CD4-positive, alpha-beta T cell treated with Interleukin-10 for 1 hour (primary cell): ENCODE data around the gene ADPRM.
A peak's percentile ranks its signal among the peaks of the same experiment; 100 is the strongest.
"Not testable (repeated sequence)": the region's sequence is repeated elsewhere in the genome, so short reads cannot be mapped to it uniquely, and the experiment has no call there.

Experiments used
- DNase-seq: peaks from one replicate; pipeline ENCODE4 v3.0.0-alpha.2; 2020

ADPRM gene

DNA sequence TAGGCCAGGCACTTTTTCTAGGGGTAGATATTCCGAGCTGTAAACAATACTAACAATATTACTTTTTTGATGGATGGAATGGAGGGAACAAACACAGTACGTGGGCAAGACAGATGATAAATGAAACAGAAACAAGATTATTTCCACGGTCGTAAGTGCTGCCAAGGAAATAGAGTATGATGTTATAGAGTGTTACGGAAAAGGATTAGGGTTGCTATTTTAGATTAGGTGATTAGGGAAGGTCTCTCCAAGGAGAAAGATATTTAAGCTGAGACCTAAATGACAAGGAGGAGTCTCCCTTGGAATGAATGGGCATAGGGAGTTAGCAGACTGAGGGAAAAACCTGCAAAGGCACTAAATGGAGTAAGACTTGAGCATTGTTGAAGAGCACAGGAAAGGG lies 8.3 kb downstream of the ADPRM start:
- no peak for DNase-seq

DNA sequence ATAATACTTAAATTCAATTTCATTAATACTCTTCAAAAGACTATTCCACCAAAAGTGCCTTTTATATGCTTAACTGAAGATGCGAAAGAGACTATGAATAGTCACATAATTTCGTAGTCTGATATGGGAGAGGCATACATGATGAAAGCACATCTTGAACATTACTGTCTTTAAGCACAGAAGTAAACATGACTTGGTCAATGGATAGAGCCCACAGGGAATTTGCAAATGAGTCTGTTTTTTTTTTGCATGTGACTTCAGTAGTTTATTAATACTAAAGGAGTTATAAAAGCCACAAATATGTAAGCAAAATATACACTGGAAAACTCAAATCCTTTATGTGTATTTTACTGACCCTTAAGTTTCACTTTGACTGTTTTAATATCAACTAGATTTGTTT lies 15.9 kb downstream of the ADPRM start:
- DNase-seq: no peak

DNA sequence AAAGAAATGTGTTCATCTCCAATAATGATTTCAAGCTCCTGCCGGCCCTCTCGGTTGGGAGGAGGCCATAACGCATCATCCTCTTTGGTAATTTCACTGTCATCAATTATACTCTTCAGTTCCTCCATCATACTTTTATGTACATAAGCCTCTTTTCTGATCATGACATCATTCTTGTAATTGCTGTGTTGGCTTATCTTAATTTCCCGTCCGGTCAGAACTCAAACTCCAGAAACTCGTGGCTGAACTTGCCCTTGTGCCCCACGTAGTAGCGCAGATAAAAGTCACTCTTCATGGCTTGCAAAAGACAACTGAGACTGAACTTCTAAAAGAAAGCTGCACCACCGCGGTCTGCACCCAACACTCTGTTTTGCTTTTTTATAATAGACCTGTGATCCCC lies 18.8 kb downstream of the ADPRM start:
- no peak for DNase-seq

DNA sequence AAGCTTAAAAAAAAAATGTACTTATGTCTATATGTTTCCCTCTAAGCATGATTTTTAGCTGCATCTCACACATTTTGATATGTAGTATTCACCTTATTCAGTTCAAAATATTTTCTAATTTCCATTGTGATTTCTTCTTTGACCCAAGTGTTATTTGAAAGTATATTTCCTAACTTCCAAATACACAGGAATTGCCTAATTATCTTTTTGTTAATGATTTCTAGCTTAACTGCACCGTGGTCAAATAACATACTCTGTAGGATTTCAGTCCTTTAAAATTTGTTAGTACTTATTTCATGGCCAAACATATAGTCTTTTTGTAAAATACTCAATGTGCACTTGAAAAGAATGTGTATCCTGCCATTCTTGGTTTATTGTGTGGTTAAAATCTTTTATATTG lies 21.2 kb downstream of the ADPRM start:
- no peak for DNase-seq

DNA sequence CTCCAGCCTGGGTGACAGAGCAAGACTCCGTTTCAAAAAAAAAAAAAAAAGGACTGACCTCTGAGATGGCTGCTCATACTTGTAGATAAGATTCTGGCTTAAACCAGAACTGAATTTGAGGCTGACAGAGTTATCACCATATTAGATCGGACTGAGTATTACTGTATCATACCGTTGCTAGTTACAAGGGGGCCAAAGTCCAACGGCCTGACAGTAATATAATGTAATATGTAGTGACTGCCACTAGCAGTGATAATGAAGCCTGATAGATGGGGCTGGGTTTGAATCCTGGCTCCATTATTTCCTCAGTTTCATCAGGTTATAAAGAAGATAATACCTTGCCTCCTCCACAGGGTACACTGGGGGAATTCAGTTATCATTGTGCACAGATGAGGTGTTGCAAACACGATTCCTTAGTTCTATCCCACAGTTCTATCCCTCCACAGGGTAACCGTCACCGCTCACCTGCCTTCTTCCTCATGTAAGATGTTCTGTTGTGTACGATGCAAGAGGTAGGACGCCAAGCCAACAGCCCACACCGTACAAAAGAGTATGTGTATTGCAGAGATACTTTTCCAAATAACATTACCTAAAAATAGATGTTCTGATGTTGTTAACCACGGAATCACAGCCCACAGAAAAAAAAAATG lies 27.3 kb downstream of the ADPRM start:
- DNase-seq: no peak

DNA sequence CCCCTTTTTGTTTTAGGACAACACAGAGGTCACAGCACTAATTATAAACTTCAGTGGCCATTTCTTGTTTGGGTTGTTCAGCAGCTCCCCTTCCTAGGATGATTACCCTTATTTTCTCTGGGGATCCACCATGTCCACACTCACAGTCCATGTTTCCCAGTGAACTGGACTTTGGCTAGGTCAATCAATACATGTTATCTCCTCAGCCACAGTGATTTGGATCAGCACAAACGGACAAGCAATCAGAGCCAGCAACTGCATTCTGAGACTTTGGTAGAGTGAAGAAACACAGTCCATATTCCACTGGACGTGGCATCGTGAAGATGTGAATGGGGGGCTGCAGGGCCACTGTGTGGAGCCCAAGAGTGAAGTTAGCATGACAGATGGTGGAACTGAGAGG lies 27.9 kb downstream of the ADPRM start:
- no peak for DNase-seq

DNA sequence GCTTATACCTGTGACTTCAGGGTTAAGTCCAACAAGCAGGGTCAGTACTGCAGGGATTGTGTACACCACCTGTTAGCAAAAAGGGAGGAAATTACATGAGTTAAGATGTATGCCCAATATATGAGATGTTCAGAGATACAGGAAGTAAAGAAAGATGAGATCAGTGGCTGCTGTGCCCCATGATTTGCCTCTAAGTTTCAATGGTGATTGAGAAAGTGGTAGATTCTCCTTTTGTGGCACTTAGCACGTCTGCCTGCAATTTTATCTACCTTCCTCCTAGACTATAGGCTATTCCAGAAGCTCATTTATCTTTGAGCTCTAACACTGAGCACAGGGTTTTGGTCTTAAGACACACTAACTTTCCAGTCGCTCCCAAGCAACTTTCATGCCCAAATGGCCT lies 28.8 kb downstream of the ADPRM start:
- DNase-seq: no peak

DNA sequence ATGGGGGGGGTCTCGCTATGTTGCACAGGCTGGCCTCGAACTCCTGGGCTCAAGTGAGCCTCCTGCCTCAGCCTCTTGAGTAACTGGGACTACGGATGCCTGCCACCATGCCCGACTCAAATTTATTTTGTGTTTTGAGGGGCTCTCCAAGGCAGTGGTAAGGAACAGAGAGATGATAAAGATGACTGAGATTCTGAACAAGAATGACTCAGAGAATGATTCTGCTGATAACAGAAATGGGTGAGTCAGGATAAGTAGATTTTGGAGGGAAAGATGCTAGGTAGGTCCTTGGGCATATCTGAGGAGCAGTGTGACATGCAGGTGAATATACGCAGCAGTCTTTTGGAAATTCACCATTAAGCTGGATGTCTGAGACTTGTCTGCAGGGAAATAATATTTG lies 29.8 kb downstream of the ADPRM start:
- DNase-seq: no peak

DNA sequence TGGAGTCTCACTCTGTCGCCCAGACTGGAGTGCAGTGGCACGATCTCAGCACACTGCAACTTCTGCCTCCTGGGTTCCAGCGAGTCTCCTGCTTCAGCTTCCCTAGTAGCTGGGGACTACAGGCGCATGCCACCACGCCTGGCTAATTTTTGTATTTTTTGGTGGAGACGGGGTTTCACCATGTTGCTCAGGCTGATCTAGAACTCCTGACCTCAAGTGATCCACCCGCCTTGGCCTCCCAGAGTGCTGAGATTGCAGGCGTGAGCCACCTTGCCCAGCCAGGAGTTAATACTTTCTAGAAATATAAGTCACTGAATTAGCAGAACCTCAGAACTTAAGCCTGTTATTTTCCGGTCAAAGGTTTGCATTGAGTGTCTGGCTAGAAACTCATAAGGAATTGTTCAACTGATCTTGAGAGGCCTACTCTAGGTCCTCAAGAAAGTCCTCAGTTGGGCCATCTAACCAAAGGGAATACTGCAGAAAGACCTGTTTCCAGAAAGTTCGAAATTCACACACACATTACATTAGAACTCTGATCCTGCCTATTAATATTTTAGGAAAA lies 31.0 kb downstream of the ADPRM start:
- no peak for DNase-seq

DNA sequence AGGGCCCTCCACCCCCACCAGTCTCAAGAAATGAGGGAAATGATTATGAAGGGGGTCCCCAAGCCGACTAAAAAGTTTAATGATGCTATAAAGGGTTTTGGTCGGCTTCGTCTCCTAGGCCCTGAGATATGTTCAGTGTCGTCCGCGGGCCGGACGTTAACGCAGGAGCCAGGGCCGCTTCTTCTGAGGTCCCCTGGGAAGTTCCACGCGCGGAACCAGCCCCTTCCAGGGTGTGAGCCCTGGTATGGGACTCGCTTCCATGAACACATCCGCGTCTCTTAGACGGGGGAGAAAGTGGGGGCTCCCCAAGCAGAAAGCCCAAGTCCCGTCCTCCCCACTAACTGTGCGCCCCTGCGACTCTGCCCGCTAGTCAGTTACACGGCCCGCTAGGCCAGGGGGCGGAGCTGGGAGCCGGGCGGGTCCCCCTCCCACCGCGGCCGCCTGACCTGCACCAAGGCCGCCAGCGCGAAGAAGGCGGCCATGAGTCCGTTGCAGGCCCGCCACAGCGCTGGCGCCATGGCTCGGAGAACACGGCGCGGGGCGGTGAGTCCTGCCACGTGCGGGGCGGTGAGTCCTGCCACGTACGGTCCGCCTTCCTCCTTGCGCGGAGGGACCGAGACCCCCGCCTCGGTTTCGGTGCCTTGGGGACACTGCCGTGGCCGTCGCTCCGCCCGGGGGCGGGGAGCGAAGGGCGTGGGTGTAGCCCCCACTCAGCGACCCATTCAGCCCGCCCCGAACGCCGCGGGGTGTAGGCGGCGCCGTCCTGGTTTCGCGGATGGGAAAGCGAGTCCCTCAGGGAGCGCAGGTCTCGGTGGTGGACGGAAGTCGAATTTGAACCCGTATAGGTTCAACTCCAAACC lies 32.2 kb downstream of the ADPRM start, which contains the start of gene TMEM220:
TSS of gene TMEM220 (minus strand) at position 690 of the 860 bp plus-strand sequence. CDS start at position 518, 172 bp downstream.
- DNase-seq: peak; percentile 27

DNA sequence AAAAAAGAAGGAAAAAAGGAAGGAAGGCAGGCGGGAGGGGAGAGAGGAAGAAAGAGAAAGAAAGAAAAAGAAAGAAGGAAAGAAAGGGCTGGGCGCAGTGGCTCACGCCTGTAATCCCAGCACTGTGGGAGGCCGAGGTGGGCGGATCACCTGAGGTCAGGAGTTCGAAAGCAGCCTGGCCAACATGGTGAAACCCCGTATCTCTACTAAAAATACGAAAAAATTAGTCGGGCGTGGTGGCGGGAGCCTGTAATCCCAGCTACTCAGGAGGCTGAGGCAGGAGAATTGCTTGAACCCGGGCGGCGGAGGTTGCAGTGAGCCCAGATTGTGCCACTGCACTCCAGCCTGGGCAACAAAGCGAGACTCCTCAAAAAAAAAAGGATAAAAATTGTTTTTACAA lies 32.9 kb downstream of the ADPRM start:
- DNase-seq: not testable (repeated sequence)

DNA sequence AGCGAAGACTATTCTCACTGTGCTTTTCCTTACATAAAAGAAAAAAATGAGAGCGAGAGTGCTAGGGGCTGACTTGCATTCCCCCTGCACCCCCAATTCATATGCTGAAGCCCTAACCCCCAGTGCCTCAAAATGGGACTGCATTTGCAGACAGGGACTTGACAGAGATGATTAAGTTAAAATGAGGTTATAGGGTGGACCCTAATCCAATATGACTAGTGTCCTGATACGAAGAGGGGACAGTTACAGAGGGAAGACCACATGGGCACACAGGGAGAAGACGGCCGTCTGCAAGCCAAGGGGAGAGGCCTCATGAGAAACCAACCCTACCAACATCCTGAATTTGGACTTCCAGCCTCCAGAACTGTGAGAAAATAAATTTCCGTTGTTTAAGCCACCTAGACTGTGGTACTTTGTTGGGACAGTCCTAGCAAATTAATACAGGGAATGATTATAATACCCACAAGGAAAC lies 34.0 kb downstream of the ADPRM start:
- no peak for DNase-seq

DNA sequence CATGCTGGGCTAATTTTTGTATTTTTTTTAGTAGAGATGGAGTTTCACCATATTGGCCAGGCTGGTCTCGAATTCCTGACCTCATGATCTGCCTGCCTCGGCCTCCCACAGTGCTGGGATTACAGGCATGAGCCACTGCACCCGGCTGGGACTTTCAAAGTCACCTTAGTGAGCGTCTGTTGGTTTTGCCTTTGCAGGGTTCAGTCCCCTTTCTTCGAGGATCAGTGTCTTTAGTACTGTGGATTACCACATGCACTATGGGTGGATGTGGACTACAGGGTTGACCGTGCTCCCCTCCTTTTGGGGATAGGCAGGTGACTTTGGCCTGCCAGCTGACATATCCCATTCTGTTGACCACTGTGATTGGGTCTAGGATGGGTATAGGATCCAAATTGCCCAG lies 34.7 kb downstream of the ADPRM start:
- DNase-seq: not testable (repeated sequence)

DNA sequence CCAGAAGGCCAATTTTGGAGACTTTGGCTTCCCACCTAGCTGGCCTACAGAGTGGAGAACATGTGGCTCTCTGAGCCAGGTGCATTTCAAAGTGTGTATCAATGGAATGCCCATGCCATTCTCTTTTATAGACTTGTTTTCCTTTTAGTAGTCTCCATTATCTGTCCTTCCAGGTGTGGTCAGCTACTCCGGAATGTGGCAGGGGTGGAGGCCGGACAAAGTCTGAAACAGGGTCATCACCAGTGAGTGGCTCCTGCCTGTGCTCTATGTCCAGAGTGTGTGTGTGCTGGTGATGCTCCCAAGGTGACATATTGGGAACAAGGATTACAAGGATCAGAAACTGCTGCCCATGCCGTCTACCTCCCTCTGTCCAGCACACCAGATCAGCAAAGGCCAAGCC lies 36.3 kb downstream of the ADPRM start:
- DNase-seq: no peak

DNA sequence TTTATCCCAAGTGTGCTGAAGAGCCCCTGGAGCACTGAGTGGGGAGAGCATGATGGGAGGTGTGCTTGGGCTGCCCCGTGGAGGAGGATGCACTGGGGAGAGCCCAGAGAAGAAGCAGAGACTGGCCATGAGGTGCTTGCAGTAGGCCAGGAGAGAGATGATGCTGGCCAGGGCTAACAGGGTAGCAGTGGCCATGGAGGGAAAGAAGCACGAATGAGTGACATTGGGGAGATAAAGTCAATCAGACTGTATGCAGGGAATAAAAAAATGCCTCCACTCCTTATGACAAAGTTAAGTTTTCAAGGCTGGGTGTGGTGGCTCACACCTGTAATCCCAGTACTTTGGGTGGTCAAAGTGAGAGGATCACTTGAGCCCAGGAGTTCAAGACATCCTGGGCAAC lies 37.9 kb downstream of the ADPRM start:
- DNase-seq: no peak

DNA sequence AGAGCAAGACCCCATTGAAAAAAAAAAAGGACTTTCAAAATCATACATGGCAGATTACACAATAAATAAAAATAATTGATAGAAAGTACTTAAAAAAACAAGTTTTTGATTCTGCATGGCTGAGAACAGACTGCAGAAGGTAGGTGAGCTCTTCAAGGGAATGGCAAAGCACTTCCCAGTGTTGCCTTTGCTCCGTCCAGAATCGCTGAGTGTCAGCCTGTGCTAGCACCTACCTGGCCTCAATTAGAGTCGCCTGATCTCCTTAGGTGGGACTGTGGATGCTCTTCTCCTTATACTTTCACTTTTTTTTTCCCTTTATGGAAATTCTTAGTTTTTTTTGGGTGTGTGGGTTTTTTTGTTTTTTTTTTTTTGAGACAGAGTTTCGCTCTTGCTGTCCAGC lies 38.4 kb downstream of the ADPRM start:
- DNase-seq: no peak

DNA sequence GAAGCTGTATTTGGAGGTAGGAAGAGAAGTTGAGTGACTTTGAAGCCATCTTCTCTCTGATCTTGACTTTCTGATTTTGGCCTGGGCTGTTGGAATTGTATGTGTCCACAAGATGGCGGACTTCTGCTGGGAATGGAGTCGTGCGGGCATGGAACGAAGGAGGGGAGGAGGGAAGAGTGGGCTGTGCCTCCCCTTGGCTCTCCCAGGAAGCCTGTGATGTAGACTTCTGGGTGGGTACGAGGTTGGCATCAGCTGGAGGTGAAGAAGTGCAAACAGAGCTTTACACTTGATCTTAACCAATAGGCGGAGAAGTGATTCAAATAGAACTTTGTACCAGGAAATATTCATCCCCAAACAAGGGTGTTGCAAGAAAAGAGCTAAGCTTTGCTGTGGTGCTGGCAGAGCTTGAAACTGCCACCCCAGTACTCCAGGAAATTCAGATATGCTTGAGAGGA lies 39.8 kb downstream of the ADPRM start:
- DNase-seq: peak; percentile 41

DNA sequence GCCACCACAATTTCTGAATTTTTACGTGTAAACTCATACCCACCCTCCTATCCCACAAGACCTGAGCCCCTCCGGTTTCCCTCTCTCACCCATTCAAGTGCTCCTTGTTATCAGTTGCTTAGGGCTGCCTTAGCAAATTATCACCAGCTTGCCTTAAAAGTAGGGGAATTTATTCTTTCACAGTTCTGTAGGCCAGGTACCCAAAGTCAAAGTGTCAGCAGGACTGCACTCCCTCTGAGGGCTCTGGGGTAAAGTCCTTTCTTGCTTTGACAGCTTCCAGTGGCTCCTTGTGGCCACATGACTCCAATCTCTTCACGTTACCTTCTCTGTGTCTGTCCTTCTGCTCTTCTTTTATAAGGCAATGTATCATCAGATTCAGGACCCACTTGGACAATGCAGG lies 40.3 kb downstream of the ADPRM start:
- DNase-seq: no peak

DNA sequence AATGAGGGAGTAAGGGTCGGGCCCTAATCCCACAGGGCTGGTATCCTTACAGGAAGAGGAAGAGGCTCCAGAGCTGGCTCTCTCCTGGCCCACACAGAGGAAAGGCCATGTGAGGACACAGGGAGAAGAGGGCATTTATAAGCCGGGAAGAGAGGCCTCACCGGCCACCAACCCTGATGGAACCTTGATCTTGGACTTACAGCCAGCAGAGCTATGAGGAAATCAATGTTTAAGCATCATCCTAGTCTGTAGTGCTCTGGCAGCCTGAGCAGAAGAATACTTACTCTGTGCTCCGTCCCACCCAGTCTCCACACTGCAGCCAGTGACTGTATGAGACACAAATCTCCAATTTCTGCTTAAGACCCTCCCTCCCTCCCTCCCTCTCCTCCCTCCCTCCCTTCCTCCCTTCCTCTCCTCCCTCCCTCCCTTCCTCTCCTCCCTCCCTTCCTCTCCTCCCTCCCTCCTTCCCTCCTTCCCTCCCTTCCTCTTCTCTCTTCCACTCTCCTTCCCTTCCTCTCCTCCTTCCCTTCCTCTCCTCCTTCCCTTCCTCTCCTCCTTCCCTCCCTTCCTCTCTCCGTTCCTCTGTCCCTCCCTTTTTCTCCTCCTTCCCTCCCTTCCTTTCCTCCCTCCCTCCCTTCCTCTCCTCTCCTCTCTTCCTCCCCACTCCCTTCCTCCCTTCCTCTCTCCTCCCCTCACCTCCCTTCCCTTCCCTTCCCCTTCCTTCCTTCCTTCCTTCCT lies 41.3 kb downstream of the ADPRM start:
- no peak for DNase-seq

DNA sequence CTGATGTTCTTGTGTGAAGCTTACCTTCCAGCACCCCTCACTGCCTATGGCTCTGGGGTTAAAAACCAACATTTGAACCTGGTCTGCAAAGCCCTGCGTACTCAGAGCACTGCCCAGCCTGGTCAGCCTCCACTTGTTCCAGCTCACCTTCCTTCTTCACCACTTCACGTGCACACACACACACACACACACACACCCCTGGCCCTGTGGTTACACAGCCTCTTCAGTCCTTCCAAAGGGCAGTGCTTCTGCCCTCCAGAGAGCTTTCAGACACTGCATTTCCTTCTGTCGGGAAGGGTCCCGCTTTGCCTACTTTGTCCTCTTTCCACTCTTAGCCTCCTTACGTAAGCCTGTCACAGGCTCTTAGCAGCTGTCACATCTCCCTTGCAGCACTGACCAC lies 42.0 kb downstream of the ADPRM start:
- no peak for DNase-seq

DNA sequence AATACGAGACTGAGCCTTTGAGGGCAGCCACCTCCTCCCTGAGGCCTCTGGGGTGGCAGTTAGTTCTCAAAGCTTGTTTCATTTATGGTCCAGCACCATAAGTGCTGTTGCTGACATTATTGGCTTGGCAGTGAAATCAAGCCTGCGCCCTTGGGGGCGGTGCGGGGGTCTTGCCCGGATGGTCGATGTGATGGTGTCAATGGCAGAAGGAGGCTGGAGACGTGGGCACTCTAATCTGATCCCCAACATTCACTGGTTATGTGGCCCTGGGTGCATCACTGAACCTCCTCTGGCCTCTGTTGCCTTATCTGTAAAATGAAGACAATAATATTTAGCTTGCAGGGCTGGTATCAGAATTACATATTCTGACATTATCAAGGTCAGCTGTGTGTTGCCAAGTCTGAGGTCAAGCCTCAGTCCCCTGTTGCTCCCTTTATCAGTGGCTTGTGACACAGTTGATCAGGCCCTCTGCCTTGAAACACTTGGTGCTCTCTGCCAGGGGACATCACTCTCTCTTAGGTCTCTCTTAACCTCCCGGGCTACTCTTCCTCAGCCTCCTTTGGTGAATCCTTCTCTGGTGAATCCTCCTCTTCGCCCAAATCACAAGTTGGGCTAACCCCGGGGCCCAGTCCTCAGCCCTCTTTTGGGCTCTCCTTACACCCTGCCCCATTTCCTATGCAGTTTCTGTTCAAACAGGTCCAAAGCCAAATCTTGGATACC lies 44.2 kb downstream of the ADPRM start:
- DNase-seq: no peak

DNA sequence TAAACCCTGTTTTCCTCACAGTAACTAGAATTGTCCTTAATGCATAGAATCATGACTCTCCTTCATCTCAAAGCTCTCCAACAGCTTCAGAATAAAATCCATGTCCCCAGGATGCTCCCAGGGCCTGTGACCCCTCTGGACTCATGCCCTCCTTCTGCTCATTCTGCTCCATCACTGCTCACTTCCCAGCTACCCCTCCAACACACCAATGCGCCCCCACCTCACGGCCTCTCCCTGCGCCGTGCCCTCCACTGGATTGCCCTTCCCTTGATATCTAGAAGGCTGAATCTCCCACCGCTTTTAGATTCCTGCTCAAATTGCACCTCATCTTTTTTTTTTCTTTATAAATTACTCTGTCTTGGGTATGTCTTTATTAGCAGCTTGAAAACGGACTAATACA lies 45.0 kb downstream of the ADPRM start:
- DNase-seq: no peak
